ENCODE results near the gene GNB2. TPM values are rescaled to one million over a fixed set of nuclear protein-coding genes. Genes with fewer than 3 reads are reported as not detected.
A peak's percentile ranks its signal among the peaks of the same experiment; 100 is the strongest.

Gene GNB2
- total and polyA plus RNA-seq, 4 donors: 37.6 to 133 (median 73.2) TPM

GRCh38 chr7:100626055-100626454 lies 47.5 kb upstream of the GNB2 start:
- no peaks in the 10 kb centered on the region for H3K27me3 ChIP-seq (ENCODE audit: control insufficient read depth in 4 of 4, insufficient read depth in 4 of 4, low read length in 3 of 4)
- no peak for TF ChIP-seq FOXA1 (IDR thresholded peaks at IDR 0.05)
- no peak for TF ChIP-seq NR2F2 (IDR thresholded peaks at IDR 0.05)
- TF ChIP-seq YY1 (IDR thresholded peaks at IDR 0.05): no peak
- no peak for TF ChIP-seq REST (IDR thresholded peaks at IDR 0.05)
- TF ChIP-seq GABPA (IDR thresholded peaks at IDR 0.05 in 1 of 2, conservative IDR thresholded peaks at IDR 0.05 in 1 of 2): no peak
- no peak for TF ChIP-seq TAF1 (conservative IDR thresholded peaks at IDR 0.05)
- no peak for TF ChIP-seq HNF4G (IDR thresholded peaks at IDR 0.05)
- no peak for TF ChIP-seq FOXA2 (IDR thresholded peaks at IDR 0.05)
- no peak for TF ChIP-seq HNF4A (conservative IDR thresholded peaks at IDR 0.05)
- no peak for TF ChIP-seq RAD21 (IDR thresholded peaks at IDR 0.05)
- TF ChIP-seq, protein P1, sequence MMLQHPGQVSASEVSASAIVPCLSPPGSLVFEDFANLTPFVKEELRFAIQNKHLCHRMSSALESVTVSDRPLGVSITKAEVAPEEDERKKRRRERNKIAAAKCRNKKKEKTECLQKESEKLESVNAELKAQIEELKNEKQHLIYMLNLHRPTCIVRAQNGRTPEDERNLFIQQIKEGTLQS (IDR thresholded peaks at IDR 0.05): no peak
- no peak for TF ChIP-seq JUND (IDR thresholded peaks at IDR 0.05)
- no peak for TF ChIP-seq EGR1 (IDR thresholded peaks at IDR 0.05; ENCODE audit: low read depth in 2 of 2)
- TF ChIP-seq SP1 (IDR thresholded peaks at IDR 0.05): no peak
- TF ChIP-seq, protein P2, sequence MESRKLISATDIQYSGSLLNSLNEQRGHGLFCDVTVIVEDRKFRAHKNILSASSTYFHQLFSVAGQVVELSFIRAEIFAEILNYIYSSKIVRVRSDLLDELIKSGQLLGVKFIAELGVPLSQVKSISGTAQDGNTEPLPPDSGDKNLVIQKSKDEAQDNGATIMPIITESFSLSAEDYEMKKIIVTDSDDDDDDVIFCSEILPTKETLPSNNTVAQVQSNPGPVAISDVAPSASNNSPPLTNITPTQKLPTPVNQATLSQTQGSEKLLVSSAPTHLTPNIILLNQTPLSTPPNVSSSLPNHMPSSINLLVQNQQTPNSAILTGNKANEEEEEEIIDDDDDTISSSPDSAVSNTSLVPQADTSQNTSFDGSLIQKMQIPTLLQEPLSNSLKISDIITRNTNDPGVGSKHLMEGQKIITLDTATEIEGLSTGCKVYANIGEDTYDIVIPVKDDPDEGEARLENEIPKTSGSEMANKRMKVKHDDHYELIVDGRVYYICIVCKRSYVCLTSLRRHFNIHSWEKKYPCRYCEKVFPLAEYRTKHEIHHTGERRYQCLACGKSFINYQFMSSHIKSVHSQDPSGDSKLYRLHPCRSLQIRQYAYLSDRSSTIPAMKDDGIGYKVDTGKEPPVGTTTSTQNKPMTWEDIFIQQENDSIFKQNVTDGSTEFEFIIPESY (IDR thresholded peaks at IDR 0.05): no peak
- TF ChIP-seq, protein P3, sequence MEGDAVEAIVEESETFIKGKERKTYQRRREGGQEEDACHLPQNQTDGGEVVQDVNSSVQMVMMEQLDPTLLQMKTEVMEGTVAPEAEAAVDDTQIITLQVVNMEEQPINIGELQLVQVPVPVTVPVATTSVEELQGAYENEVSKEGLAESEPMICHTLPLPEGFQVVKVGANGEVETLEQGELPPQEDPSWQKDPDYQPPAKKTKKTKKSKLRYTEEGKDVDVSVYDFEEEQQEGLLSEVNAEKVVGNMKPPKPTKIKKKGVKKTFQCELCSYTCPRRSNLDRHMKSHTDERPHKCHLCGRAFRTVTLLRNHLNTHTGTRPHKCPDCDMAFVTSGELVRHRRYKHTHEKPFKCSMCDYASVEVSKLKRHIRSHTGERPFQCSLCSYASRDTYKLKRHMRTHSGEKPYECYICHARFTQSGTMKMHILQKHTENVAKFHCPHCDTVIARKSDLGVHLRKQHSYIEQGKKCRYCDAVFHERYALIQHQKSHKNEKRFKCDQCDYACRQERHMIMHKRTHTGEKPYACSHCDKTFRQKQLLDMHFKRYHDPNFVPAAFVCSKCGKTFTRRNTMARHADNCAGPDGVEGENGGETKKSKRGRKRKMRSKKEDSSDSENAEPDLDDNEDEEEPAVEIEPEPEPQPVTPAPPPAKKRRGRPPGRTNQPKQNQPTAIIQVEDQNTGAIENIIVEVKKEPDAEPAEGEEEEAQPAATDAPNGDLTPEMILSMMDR (IDR thresholded peaks at IDR 0.05; ENCODE audit: low read depth, low read length, missing input control): no peak
- no peak for TF ChIP-seq RXRA (IDR thresholded peaks at IDR 0.05)
- TF ChIP-seq, protein P4, sequence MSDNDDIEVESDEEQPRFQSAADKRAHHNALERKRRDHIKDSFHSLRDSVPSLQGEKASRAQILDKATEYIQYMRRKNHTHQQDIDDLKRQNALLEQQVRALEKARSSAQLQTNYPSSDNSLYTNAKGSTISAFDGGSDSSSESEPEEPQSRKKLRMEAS (IDR thresholded peaks at IDR 0.05): no peak
- no peak overlapping the region for H3K4me3 ChIP-seq (ENCODE audit: low read depth in 1 of 3, low read length in 3 of 3)
- H3K4me1 ChIP-seq (ENCODE audit: control insufficient read depth in 4 of 4, insufficient read depth in 4 of 4, low read length in 3 of 4): peaks cover 2 to 52% (median 41%) of the 10 kb centered on the region in 4 donors
- H3K9ac ChIP-seq (ENCODE audit: low read depth in 1 of 2, low read length in 2 of 2): peak overlapping the region in 1 of 2 donors; percentile 21
- H3K9me3 ChIP-seq (ENCODE audit: control insufficient read depth in 4 of 4, low read length in 3 of 4): no peaks in the 10 kb centered on the region
- H3K27ac ChIP-seq (ENCODE audit: low read depth in 1 of 2, low read length in 2 of 2): peak overlapping the region; percentile 64 to 87
- 48% methylated on average over 3 of the region's 3 CpGs for WGBS
- H3K36me3 ChIP-seq (ENCODE audit: control insufficient read depth in 4 of 4, insufficient read depth in 3 of 4, low read depth in 1 of 4, low read length in 3 of 4): peaks cover 11 to 29% (median 20%) of the 10 kb centered on the region in 4 donors
- DNase-seq (ENCODE audit: low spot score): no peak

Data from liver (tissue), 9 donors.